ENCODE measurements around the gene ZBED3. TPM values are rescaled to one million over a fixed set of nuclear protein-coding genes. Genes with fewer than 3 reads are reported as not detected.

ZBED3 gene
- total and polyA plus RNA-seq, 2 donors (not counting 3 experiments of a cell fraction or from before 2014, with no cell fraction given) = 11.8 to 15.9 TPM

GRCh38 chr5:77133061-77133758 lies 46.1 kb upstream of the ZBED3 start:
- TF ChIP-seq EZH2 (IDR thresholded peaks at IDR 0.05; ENCODE audit: borderline replicate concordance, low read depth, low read length, severe bottlenecking) (no peak), JUN (IDR thresholded peaks at IDR 0.05; ENCODE audit: borderline replicate concordance, insufficient read depth, insufficient read length, low read depth) (peak; percentile 51), POLR2AphosphoS5 (IDR thresholded peaks at IDR 0.05; ENCODE audit: insufficient read depth, low read depth, low read length) (peak; percentile 45), GATA2 (IDR thresholded peaks at IDR 0.05; ENCODE audit: insufficient read depth, insufficient read length, low read depth, low read length) (peak; percentile 11), FOS (IDR thresholded peaks at IDR 0.05; ENCODE audit: borderline replicate concordance, insufficient read depth, low read length) (peak; percentile 95), POLR2A (IDR thresholded peaks at IDR 0.05; ENCODE audit: low read depth, low read length) (no peak), CTCF (IDR thresholded peaks at IDR 0.05; ENCODE audit: extremely low read depth in 1 of 2, insufficient read depth in 1 of 2, low read depth in 1 of 2, low read length in 2 of 2) (no peak), MYC (IDR thresholded peaks at IDR 0.05; ENCODE audit: low read depth, low read length) (no peak)
- TF ChIP-seq, protein P1, sequence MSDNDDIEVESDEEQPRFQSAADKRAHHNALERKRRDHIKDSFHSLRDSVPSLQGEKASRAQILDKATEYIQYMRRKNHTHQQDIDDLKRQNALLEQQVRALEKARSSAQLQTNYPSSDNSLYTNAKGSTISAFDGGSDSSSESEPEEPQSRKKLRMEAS (IDR thresholded peaks at IDR 0.05; ENCODE audit: insufficient read depth, insufficient read length) = no peak
- Histone ChIP-seq H3K4me2 (ENCODE audit: insufficient read depth, low read length) (peak overlapping the region; percentile 16), H3K27ac (ENCODE audit: insufficient read depth, low read depth, low read length) (no peak overlapping the region), H3K4me3 (replicated peaks in 1 of 3; ENCODE audit: insufficient read depth in 1 of 3, low read depth in 1 of 3, low read length in 3 of 3) (no peak overlapping the region), H3K9ac (replicated peaks; ENCODE audit: extremely low read depth, insufficient read depth, low read length) (no peak overlapping the region), H4K20me1 (replicated peaks; ENCODE audit: control insufficient read depth, extremely low read depth, insufficient read depth, low read length) (no peaks in the 10 kb centered on the region), H3K9me1 (replicated peaks; ENCODE audit: control insufficient read depth, extremely low read depth, insufficient read depth, low read length) (no peaks in the 10 kb centered on the region), H3K4me1 (ENCODE audit: control insufficient read depth, extremely low read depth, insufficient read depth, low read length) (peaks cover 10% of the 10 kb centered on the region), H3K36me3 (ENCODE audit: control insufficient read depth in 2 of 2, extremely low read depth in 1 of 2, insufficient read depth in 2 of 2, low read length in 2 of 2) (no peaks in the 10 kb centered on the region), H2AFZ (ENCODE audit: low read depth, low read length) (no peak overlapping the region), H3K27me3 (ENCODE audit: control insufficient read depth in 2 of 2, insufficient read depth in 2 of 2, low read length in 2 of 2) (no peaks in the 10 kb centered on the region), H3K79me2 (ENCODE audit: control insufficient read depth, insufficient read depth, low read length) (no peaks in the 10 kb centered on the region), H3K9me3 (replicated peaks; ENCODE audit: control insufficient read depth, insufficient read depth, low read length) (no peaks in the 10 kb centered on the region)
- peak; percentile 97 for FAIRE-seq
- no TSS peak for BruUV-seq (replicated peaks)
- ChIA-PET POLR2A (no interaction called here), CTCF (interaction anchor here (1.0 to 2.0 kb wide), 5 partner anchors 11 to 56 kb away, joined by 3 to 8 read pairs (median 5); partner anchors contain the start of gene ZBED3)
- peak; percentile 92 for DNase-seq (ENCODE audit: low read depth, low spot score)
- intact Hi-C loops (cut with micrococcal nuclease) (loop anchor here (2.0 kb wide), 1 partner anchor 46 kb away; the partner anchor contains the start of gene ZBED3), dilution Hi-C loops (cut with MboI; ENCODE audit: extremely low pct_ligation_motif_present, low sequenced_read_pairs) (no loop called here)

Data from endothelial cell of umbilical vein (primary cell).